Hematopoietic multipotent progenitor cell (in vitro differentiated cells): ENCODE data around the gene OBI1. TPM values are rescaled to one million over a fixed set of nuclear protein-coding genes. Genes with fewer than 3 reads are reported as not detected.
A peak's percentile ranks its signal among the peaks of the same experiment; 100 is the strongest.

Source experiments
- DNase-seq, 3 donors: peaks; one replicate each; pipeline ENCODE4 v3.0.0-alpha.2; 2011 to 2015; ENCODE audit warnings: low read depth in 2 of 3, low spot score in 2 of 3
- total RNA-seq: library from RNA; depleted of rRNA; stranded (reverse); fragments of >200 nt; gene quantifications from one replicate; pipeline ENCODE4 v1.2.3, GENCODE V29; 2012

The OBI1 gene
- total RNA-seq, 1 donor = 3.8 TPM

DNA sequence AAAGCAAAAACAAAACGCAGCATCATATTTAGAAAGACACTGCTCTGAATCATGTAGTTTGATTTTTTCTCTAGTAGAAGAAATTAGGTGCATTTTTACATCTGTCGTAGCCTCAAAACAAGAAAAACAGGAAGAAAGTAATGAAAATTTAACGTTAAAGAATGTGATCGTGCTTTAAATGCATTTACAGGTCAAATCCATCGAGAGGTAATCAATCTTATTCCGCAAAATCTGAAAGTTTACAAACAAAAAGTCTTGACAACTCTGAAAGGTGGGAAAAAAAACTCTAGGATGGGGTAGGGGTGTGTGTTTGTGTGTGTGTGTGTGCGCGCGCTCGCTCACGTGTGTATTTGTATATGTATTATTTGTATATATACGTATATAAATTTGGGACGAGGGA is 65.8 kb downstream of the OBI1 start:
- no peak for DNase-seq

DNA sequence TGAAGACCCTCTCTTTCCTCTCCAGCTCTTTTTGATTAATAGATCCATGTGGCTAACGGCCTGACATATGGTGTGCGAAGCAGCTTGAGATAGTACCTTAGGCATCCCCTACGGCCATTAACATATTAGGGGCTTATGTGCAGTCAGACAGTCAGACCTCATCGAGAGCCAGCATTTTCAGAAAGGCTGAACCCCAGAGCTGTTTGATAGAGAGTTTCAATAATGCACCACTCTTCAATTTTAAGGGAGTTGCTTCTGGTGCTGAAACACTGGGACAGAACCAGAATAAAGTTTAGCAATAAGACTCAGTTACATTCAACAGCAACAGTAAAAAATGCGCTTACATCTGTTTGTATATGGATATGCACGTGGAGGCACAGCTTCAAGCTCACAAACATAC is 66.4 kb downstream of the OBI1 start:
- no peak for DNase-seq

DNA sequence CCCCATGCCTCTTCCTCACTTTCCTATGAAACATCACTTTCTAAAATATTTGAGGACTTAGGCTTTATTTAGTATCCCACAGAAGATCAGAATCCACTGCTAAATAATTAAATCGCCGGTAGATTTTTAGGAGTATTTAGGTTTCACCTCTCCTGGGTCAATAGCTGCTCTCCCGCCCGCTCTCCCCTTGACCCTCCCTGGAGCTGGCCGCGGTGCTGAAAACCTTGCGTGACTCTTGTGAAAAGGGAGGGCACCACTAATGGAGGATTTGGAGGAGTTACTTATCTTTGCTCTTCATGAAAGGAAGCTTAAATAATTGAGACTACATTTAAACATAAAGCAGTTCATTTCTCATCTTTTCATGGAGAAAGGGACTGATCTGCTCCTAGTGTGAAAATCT is 69.7 kb downstream of the OBI1 start:
- peak in 2 of 3 donors; percentile 43 to 62 for DNase-seq

DNA sequence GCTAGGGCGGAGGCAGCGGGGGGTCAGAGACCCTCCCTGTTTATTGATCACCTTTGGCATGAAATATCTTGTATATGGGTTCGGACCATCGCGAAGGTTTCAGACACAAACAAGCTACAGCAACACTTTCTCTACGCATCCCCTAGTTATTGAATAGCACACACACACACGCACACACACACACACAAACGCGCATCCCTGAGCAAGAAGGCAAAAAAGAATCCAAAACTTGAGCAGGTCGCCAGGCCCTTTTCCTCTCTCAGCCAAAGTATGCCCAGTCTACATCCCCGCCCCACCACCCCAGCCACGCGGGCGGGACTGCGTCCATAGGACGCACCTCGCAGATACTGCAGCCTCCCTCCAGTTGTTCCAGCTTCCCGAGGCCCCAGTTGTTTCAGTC is 71.6 kb downstream of the OBI1 start:
- DNase-seq = no peak

DNA sequence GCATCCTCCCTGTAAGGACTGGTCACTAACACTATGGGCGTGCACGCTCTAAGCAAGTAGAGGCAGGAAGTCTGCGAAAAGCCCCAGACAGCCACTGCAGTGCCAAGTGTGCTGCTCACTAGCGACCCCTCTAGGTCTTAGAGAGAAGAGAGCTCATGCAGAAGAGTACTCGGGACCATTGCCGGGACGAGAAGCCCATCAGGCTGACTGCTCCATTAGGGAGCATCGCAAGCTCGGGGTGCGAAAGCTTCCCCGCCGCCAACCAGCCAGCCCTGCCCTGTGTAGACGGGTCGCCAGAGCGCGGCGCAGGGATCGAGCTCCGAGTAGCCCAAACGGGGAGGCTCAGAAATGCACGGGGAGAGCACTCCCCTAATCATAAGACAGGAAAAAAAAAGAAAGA is 72.2 kb downstream of the OBI1 start:
- DNase-seq = peak in 1 of 3 donors; percentile 41

DNA sequence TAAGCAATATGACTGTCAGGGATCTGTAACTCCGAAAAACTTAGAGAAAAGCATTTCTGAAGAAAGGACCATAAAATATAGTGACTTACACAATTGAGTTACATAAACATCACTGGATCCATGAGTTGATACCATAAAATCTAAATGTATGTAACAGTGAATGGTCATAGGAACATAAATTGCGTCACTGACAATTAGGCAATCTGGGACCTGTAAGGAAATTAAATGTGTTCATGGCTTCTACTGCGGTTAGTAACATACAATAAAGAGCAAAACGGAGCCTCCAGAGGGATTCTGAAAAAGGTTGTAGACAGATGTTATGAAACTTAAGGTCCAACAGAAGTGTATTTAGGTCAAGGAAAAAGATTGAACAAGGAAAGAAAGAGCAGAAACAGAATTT is 82.7 kb downstream of the OBI1 start:
- DNase-seq = no peak

DNA sequence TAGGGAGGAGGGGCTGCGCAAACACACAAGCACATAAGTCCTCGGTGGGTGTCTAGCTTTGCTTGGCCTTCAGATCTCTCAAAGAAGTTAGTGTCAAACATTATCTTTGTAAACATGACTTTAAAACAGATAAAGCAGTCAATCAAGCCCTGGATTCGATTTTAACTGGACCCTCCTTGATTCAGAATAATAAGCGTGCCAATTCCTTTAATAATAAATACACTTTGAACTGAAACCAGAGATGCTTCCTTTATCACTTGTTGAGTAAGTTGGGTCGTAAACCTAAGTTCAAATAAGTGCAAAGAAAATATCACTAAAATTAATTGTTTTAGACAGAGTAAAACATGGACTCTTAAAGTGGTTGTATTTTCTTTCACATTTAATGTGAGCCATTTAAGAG is 86.5 kb downstream of the OBI1 start:
- no peak for DNase-seq

DNA sequence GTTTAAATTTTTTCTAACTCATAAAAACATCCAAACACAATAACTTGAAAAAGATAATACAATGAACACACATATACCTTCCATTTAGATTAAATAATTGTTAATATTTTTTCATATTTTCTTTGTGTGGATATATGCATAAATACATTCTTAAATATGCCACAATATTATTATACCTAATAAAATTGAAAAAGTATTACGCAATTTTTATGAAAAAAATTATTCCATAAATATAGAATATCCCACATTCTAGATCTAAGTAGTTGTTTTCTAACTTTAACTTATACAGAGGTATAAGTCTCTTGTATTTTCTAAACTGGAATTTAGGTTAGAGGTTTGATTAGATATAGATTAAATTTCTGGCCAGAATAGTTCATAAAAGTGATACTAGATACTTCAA is 89.9 kb downstream of the OBI1 start:
- no peak for DNase-seq

DNA sequence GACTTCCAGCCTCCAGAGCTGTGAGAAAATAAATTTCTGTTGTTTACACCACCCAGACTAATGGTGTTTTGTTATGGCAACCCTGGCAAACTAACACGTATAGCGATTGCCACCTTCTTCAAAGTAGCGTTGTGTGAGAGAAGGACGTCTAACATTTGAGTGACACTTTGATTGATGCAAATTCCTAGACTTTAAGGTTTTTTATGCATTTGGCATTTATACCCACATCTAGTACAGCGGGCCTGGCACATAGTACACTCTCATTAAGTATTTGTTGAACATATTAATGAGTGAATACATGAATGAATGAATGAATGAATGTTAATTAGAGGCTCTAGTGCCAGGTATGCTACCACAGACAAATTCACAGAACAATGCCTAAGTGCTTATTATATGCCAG is 92.3 kb downstream of the OBI1 start:
- no peak for DNase-seq

Other genes starting within 250 kb of the OBI1 start
- gene POU4F1, start 55.6 kb downstream of the OBI1 start, total RNA-seq = under 0.01 TPM